RWPE2 (cell line): ENCODE measurements around the gene ASB15.

Experiments used
- ATAC-seq: fragments of 200-7000 bp; cut with Tn5 transposase; 3 replicates; pipeline ENCODE4 v1.9.1; 2021; ENCODE audit warnings: low read depth
- DNase-seq: peaks from one replicate; pipeline ENCODE4 v3.0.0-alpha.2; 2020; ENCODE audit warnings: low spot score
- H3K27ac ChIP-seq: fragments of 450-650 bp; 2 replicates; pipeline ENCODE4 v1.5.1; 2017; ENCODE audit warnings: mild to moderate bottlenecking; ENCODE audit not compliant: poor library complexity, severe bottlenecking
- H3K27me3 ChIP-seq: fragments of 250-450 bp; sonication (Bioruptor Pico); 2 replicates; pipeline ENCODE4 v1.5.1; 2021; ENCODE audit warnings: mild to moderate bottlenecking, moderate library complexity; ENCODE audit not compliant: insufficient read depth, poor library complexity, severe bottlenecking
- H3K36me3 ChIP-seq: fragments of 250-450 bp; sonication (Bioruptor Pico); 2 replicates; pipeline ENCODE4 v1.5.1; 2020; ENCODE audit warnings: low read depth, mild to moderate bottlenecking, moderate library complexity
- H3K4me1 ChIP-seq: fragments of 250-450 bp; sonication (Bioruptor Pico); 2 replicates; pipeline ENCODE4 v1.5.1; 2021; ENCODE audit warnings: mild to moderate bottlenecking, moderate library complexity; ENCODE audit not compliant: insufficient read depth, poor library complexity, severe bottlenecking
- H3K4me3 ChIP-seq: fragments of 250-450 bp; sonication (Bioruptor Pico); 2 replicates; pipeline ENCODE4 v1.5.1; 2021; ENCODE audit warnings: mild to moderate bottlenecking, moderate library complexity; ENCODE audit not compliant: severe bottlenecking
- H3K9me3 ChIP-seq: fragments of 250-450 bp; sonication (Bioruptor Pico); 2 replicates; pipeline ENCODE4 v1.5.1; 2021; ENCODE audit warnings: mild to moderate bottlenecking, moderate library complexity; ENCODE audit not compliant: severe bottlenecking
- CTCF ChIP-seq: fragments of 450-650 bp; IDR thresholded peaks from one replicate; pipeline ENCODE4 v1.5.1; 2017; ENCODE audit warnings: mild to moderate bottlenecking, moderate library complexity; ENCODE audit not compliant: poor library complexity, severe bottlenecking

ASB15 gene

DNA sequence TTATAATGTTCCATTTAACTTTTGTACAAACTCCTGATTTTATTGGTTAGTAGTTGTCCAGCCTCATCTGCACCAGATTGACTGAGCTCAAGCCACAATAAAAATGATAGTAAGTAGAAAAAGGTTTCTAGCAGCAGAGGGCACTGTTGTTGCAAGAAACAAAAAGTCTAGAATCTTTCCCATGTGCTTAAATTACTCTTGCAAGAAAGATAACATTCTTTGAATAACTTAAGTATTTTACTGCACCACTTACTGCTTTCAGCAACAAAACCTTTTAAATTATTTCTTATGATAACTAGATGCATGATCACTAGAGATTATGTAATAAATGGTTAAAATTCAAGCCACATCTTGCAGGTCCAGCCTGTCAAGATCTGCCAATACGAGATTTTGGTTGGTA, 81.1 kb downstream of the ASB15 start:
- no peak overlapping the region for H3K4me3 ChIP-seq
- peaks cover under 1% of the 10 kb centered on the region for H3K9me3 ChIP-seq
- TF ChIP-seq CTCF, result peak; percentile 82
- no peak overlapping the region for H3K27ac ChIP-seq
- ATAC-seq (peak; percentile 52; the same call in 1 of the 3 replicates), DNase-seq (no peak)
- no peaks in the 10 kb centered on the region for H3K27me3 ChIP-seq
- peaks cover 62% of the 10 kb centered on the region for H3K36me3 ChIP-seq
- H3K4me1 ChIP-seq, result no peaks in the 10 kb centered on the region

DNA sequence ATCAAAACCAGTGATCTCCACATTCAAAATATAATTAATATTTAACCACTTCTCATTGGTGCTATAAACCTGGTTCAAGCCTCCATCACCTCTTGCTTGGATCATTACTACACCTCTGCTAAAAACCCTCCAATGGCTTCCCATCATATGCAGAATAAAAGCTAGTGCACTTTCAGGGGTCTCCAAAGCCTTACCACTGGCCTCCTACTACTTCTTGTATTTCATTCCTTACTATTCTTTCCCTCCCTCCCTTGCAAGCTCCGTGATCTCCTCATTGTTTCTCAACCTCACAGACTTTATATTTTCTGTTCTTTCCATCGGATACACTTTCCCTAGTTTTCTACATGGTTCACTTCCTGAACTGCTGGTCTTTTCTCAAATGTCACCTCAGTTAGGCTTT, 85.5 kb downstream of the ASB15 start:
- no peaks in the 10 kb centered on the region for H3K4me1 ChIP-seq
- H3K4me3 ChIP-seq, result no peak overlapping the region
- DNase-seq (no peak), ATAC-seq (no peak)
- H3K27me3 ChIP-seq, result no peaks in the 10 kb centered on the region
- no peak for TF ChIP-seq CTCF
- H3K27ac ChIP-seq, result no peak overlapping the region
- H3K9me3 ChIP-seq, result peaks cover 4% of the 10 kb centered on the region
- H3K36me3 ChIP-seq, result peaks cover 77% of the 10 kb centered on the region

GRCh38 chr7:123687727-123688126, 86.1 kb downstream of the ASB15 start:
- no peak for ATAC-seq
- H3K27me3 ChIP-seq, result no peaks in the 10 kb centered on the region

More at GRCh38 chr7:123687727-123688126, 86.1 kb downstream of the ASB15 start:
- Histone ChIP-seq H3K36me3 (peaks cover 77% of the 10 kb centered on the region), H3K4me3 (no peak overlapping the region), H3K27ac (no peak overlapping the region), H3K4me1 (no peaks in the 10 kb centered on the region), H3K9me3 (peaks cover 4% of the 10 kb centered on the region)
- no peak for TF ChIP-seq CTCF
- no peak for DNase-seq
